ENCODE results near the gene LTBP1. TPM values are rescaled to one million over a fixed set of nuclear protein-coding genes. Genes with fewer than 3 reads are reported as not detected.

The LTBP1 gene
- total RNA-seq, 1 donor from 2014 or later: 327 TPM

- Mint-ChIP-seq H3K4me3 (ENCODE audit: unreplicated experiment) (no peak overlapping the region), H3K4me1 (ENCODE audit: unreplicated experiment) (peaks cover 40% of the 10 kb centered on the region), H3K27ac (ENCODE audit: unreplicated experiment) (no peak overlapping the region), H3K36me3 (ENCODE audit: low read depth, unreplicated experiment) (peaks cover 58% of the 10 kb centered on the region), H3K27me3 (ENCODE audit: unreplicated experiment) (peaks cover 7% of the 10 kb centered on the region), H3K9me3 (ENCODE audit: unreplicated experiment) (no peaks in the 10 kb centered on the region)
- no peak for TF ChIP-seq CTCF (IDR thresholded peaks at IDR 0.05; ENCODE audit: unreplicated experiment)
- DNase-seq (ENCODE audit: low spot score): no peak
Observed at GRCh38 chr2:33086400-33087015, 139.8 kb downstream of the LTBP1 start.

GRCh38 chr2:33090553-33091134, 143.9 kb downstream of the LTBP1 start:
- Mint-ChIP-seq H3K27ac (ENCODE audit: unreplicated experiment) (no peak overlapping the region), H3K27me3 (ENCODE audit: unreplicated experiment) (peaks cover 4% of the 10 kb centered on the region), H3K9me3 (ENCODE audit: unreplicated experiment) (no peaks in the 10 kb centered on the region), H3K4me1 (ENCODE audit: unreplicated experiment) (peaks cover 7% of the 10 kb centered on the region), H3K4me3 (ENCODE audit: unreplicated experiment) (no peak overlapping the region), H3K36me3 (ENCODE audit: low read depth, unreplicated experiment) (peaks cover 43% of the 10 kb centered on the region)
- no peak for DNase-seq (ENCODE audit: low spot score)
- TF ChIP-seq CTCF (IDR thresholded peaks at IDR 0.05; ENCODE audit: unreplicated experiment): no peak

GRCh38 chr2:33091541-33092123, 144.9 kb downstream of the LTBP1 start:
- Mint-ChIP-seq H3K27ac (ENCODE audit: unreplicated experiment) (no peak overlapping the region), H3K4me3 (ENCODE audit: unreplicated experiment) (no peak overlapping the region), H3K9me3 (ENCODE audit: unreplicated experiment) (no peaks in the 10 kb centered on the region), H3K4me1 (ENCODE audit: unreplicated experiment) (peaks cover under 1% of the 10 kb centered on the region), H3K27me3 (ENCODE audit: unreplicated experiment) (peaks cover 2% of the 10 kb centered on the region), H3K36me3 (ENCODE audit: low read depth, unreplicated experiment) (peaks cover 36% of the 10 kb centered on the region)
- no peak for TF ChIP-seq CTCF (IDR thresholded peaks at IDR 0.05; ENCODE audit: unreplicated experiment)
- DNase-seq (ENCODE audit: low spot score): no peak

GRCh38 chr2:33093283-33093993, 146.7 kb downstream of the LTBP1 start:
- Mint-ChIP-seq H3K27ac (ENCODE audit: unreplicated experiment) (no peak overlapping the region), H3K36me3 (ENCODE audit: low read depth, unreplicated experiment) (peaks cover 29% of the 10 kb centered on the region), H3K9me3 (ENCODE audit: unreplicated experiment) (no peaks in the 10 kb centered on the region), H3K4me3 (ENCODE audit: unreplicated experiment) (no peak overlapping the region), H3K27me3 (ENCODE audit: unreplicated experiment) (peaks cover 2% of the 10 kb centered on the region), H3K4me1 (ENCODE audit: unreplicated experiment) (no peaks in the 10 kb centered on the region)
- TF ChIP-seq CTCF (IDR thresholded peaks at IDR 0.05; ENCODE audit: unreplicated experiment): no peak
- DNase-seq (ENCODE audit: low spot score): no peak
